Measurements from ENCODE around the gene COA7. TPM values are rescaled to one million over a fixed set of nuclear protein-coding genes. Genes with fewer than 3 reads are reported as not detected.
"Not testable (repeated sequence)": the region's sequence is repeated elsewhere in the genome, so short reads cannot be mapped to it uniquely, and the experiment has no call there.

Gene COA7
- total RNA-seq, 4 donors from 2014 or later = 18.7 to 22.3 (median 20.1) TPM

GRCh38 chr1:52686261-52686751, 11.8 kb downstream of the COA7 start:
- intact Hi-C loops (cut with DNase I; ENCODE audit: low total_unique reads) (loop anchor here (2.0 to 10.0 kb wide), 3 partner anchors 202 to 319 kb away; partner anchors contain the start of genes CC2D1B, ORC1 and PRPF38A), in situ Hi-C loops (cut with MboI; ENCODE audit: low sequenced_read_pairs in 4 of 4) (loop anchor here (25.0 kb wide), 3 partner anchors 249 to 549 kb away; partner anchors contain the start of genes ORC1 (in 3 of the 4), PRPF38A (in 3 of the 4) and ZFYVE9 (in 2 of the 4))
- H3K27me3 ChIP-seq, H3K4me1 ChIP-seq, H3K4me3 ChIP-seq, H3K9me3 ChIP-seq: not testable (repeated sequence)
- Histone ChIP-seq H3K27ac (peak overlapping the region; percentile 44 to 65 (median 50)), H3K36me3 (peaks cover 0 to 43% of the 10 kb centered on the region in 2 donors)
- peak; percentile 78 to 87 (median 81) for TF ChIP-seq CTCF (IDR thresholded peaks at IDR 0.05 in 4 of 5, conservative IDR thresholded peaks at IDR 0.05 in 1 of 5)
- ATAC-seq = peak; percentile 84 to 94
- DNase-seq = peak; percentile 50 to 67

- Histone ChIP-seq H3K9me3 (no peaks in the 10 kb centered on the region), H3K4me3 (no peak overlapping the region), H3K27ac (peak overlapping the region in 3 of 4 donors; percentile 3 to 46 (median 3)), H3K27me3 (no peaks in the 10 kb centered on the region), H3K4me1 (peaks cover 5 to 7% of the 10 kb centered on the region in 2 donors), H3K36me3 (peaks cover 0 to 27% of the 10 kb centered on the region in 2 donors)
- in situ Hi-C loops (cut with MboI; ENCODE audit: low sequenced_read_pairs in 4 of 4) (loop anchor here (25.0 kb wide), 3 partner anchors 247 to 547 kb away; partner anchors contain the start of genes ORC1 (in 3 of the 4), PRPF38A (in 3 of the 4) and ZFYVE9 (in 2 of the 4)), intact Hi-C loops (cut with DNase I; ENCODE audit: low total_unique reads) (loop anchor here (10.0 kb wide), 1 partner anchor 200 kb away; no protein-coding TSS in a partner anchor)
- DNase-seq = no peak
- no peak for ATAC-seq
- no peak for TF ChIP-seq POLR2A (IDR thresholded peaks at IDR 0.05)
- TF ChIP-seq CTCF (IDR thresholded peaks at IDR 0.05 in 4 of 5, conservative IDR thresholded peaks at IDR 0.05 in 1 of 5) = no peak
These were observed 13.6 kb downstream of the COA7 start for GRCh38 chr1:52684545-52684944.

GRCh38 chr1:52683367-52683940, 14.7 kb downstream of the COA7 start:
- Histone ChIP-seq H3K4me1 (peaks cover 15 to 16% of the 10 kb centered on the region in 2 donors), H3K27ac (no peak overlapping the region), H3K4me3 (no peak overlapping the region), H3K9me3 (no peaks in the 10 kb centered on the region), H3K36me3 (peaks cover 0 to 17% of the 10 kb centered on the region in 2 donors), H3K27me3 (no peaks in the 10 kb centered on the region)
- intact Hi-C loops (cut with DNase I; ENCODE audit: low total_unique reads) = loop anchor here (10.0 kb wide), 1 partner anchor 199 kb away; no protein-coding TSS in a partner anchor
- in situ Hi-C loops (cut with MboI; ENCODE audit: low sequenced_read_pairs in 4 of 4) = loop anchor here (25.0 kb wide), 3 partner anchors 246 to 546 kb away; partner anchors contain the start of genes ORC1 (in 3 of the 4), PRPF38A (in 3 of the 4) and ZFYVE9 (in 2 of the 4)
- TF ChIP-seq POLR2A (IDR thresholded peaks at IDR 0.05) = no peak
- ATAC-seq (no peak), DNase-seq (no peak)

GRCh38 chr1:52681136-52681535, 17.0 kb downstream of the COA7 start:
- DNase-seq (no peak), ATAC-seq (no peak)
- in situ Hi-C loops (cut with MboI; ENCODE audit: low sequenced_read_pairs in 4 of 4) = loop anchor here (25.0 kb wide), 3 partner anchors 244 to 544 kb away; partner anchors contain the start of genes ORC1 (in 3 of the 4), PRPF38A (in 3 of the 4) and ZFYVE9 (in 2 of the 4)
- intact Hi-C loops (cut with DNase I; ENCODE audit: low total_unique reads) = loop anchor here (10.0 kb wide), 1 partner anchor 196 kb away; no protein-coding TSS in a partner anchor
- no peaks in the 10 kb centered on the region for H3K36me3 ChIP-seq
- no peaks in the 10 kb centered on the region for H3K27me3 ChIP-seq
- H3K4me3 ChIP-seq = no peak overlapping the region
- peak overlapping the region in 2 of 4 donors; percentile 19 to 87 for H3K27ac ChIP-seq
- peaks cover 26 to 34% of the 10 kb centered on the region in 2 donors for H3K4me1 ChIP-seq
- H3K9me3 ChIP-seq = no peaks in the 10 kb centered on the region
- no peak for TF ChIP-seq CTCF (IDR thresholded peaks at IDR 0.05 in 4 of 5, conservative IDR thresholded peaks at IDR 0.05 in 1 of 5)
- TF ChIP-seq POLR2A (IDR thresholded peaks at IDR 0.05) = no peak

- in situ Hi-C loops (cut with MboI; ENCODE audit: low sequenced_read_pairs in 4 of 4) = loop anchor here (25.0 kb wide), 3 partner anchors 243 to 543 kb away; partner anchors contain the start of genes ORC1 (in 3 of the 4), PRPF38A (in 3 of the 4) and ZFYVE9 (in 2 of the 4)
- peak overlapping the region in 3 of 4 donors; percentile 12 to 90 (median 87) for H3K27ac ChIP-seq
- no peak overlapping the region for H3K4me3 ChIP-seq
- DNase-seq (no peak), ATAC-seq (no peak)
- no peaks in the 10 kb centered on the region for H3K36me3 ChIP-seq
- H3K27me3 ChIP-seq = no peaks in the 10 kb centered on the region
- TF ChIP-seq CTCF (IDR thresholded peaks at IDR 0.05 in 4 of 5, conservative IDR thresholded peaks at IDR 0.05 in 1 of 5) (no peak), POLR2A (IDR thresholded peaks at IDR 0.05) (no peak)
- intact Hi-C loops (cut with DNase I; ENCODE audit: low total_unique reads) = loop anchor here (10.0 kb wide), 1 partner anchor 196 kb away; no protein-coding TSS in a partner anchor
- H3K9me3 ChIP-seq = no peaks in the 10 kb centered on the region
- H3K4me1 ChIP-seq = peaks cover 32 to 33% of the 10 kb centered on the region in 2 donors
These were observed 17.8 kb downstream of the COA7 start for GRCh38 chr1:52680353-52680752.

All from gastrocnemius medialis (tissue), 4 donors.